Spleen (tissue), 7 donors: ENCODE measurements around the gene SHMT2.

Source experiments
- CTCF ChIP-seq, 11 experiments: fragments of 200-600 bp in 7 of 11; fragments of 450-650 bp in 4 of 11; sonication (generic) in 4 of 11; IDR thresholded peaks in 8 of 11; conservative IDR thresholded peaks in 3 of 11; 1 replicate in 7 of 11; 2 replicates in 4 of 11; pipeline versions ENCODE4 v1.4.0 to v1.8.0; 2016 to 2021; ENCODE audit warnings: antibody characterized with exemption in 11 of 11, inconsistent platforms in 4 of 11, mild to moderate bottlenecking in 1 of 11
- POLR2A ChIP-seq, 3 donors: fragments of 450-650 bp; IDR thresholded peaks; one replicate each; pipeline ENCODE4 v1.5.1; 2017; ENCODE audit warnings: antibody characterized with exemption in 3 of 3, mild to moderate bottlenecking in 1 of 3
- POLR2AphosphoS5 ChIP-seq, 3 donors: sonication (generic); formaldehyde crosslinking; IDR thresholded peaks; one replicate each; pipeline ENCODE4 v1.5.1; 2017; ENCODE audit warnings: antibody characterized with exemption in 3 of 3
- donor health status: DM: no; HTN: no; CAD: no; lungs with moderate emphysema.
- donor health status: DM: no; HTN: no; CAD: no.
- donor health status: DM: no; HTN: no; CAD: no.

- no peak for TF ChIP-seq CTCF (IDR thresholded peaks at IDR 0.05 in 8 of 11, conservative IDR thresholded peaks at IDR 0.05 in 3 of 11)
- TF ChIP-seq POLR2AphosphoS5 (IDR thresholded peaks at IDR 0.05): no peak
- TF ChIP-seq POLR2A (IDR thresholded peaks at IDR 0.05): no peak
Measured at GRCh38 chr12:57230381-57231155, 1.1 kb downstream of the SHMT2 start.
